OCI-LY3 (cell line): Measurements from ENCODE around the gene RMI2.

Source experiments
- H2AFZ ChIP-seq: fragments of 200-600, 300-600 bp; shearing (Covaris generic); 2 replicates; pipeline ENCODE4 v1.6.0; 2014; ENCODE audit warnings: antibody characterized with exemption, low read depth, low read length
- H3K27ac ChIP-seq: fragments of 200-600, 300-600 bp; sonication (generic); 2 replicates; pipeline ENCODE4 v1.5.1; 2014; ENCODE audit warnings: mild to moderate bottlenecking, low read length, moderate library complexity, mixed read lengths
- H3K27me3 ChIP-seq: fragments of 200-600, 300-600 bp; sonication (generic); 2 replicates; pipeline ENCODE4 v1.6.1; 2014; ENCODE audit warnings: low read depth, low read length, mixed read lengths
- H3K36me3 ChIP-seq: fragments of 200-600, 300-600 bp; sonication (generic); replicated peaks from 2 replicates; pipeline ENCODE3; 2014; ENCODE audit warnings: low read depth, low read length, mixed read lengths
- H3K4me1 ChIP-seq: fragments of 300-600, 200-600 bp; sonication (generic); 2 replicates; pipeline ENCODE4 v1.6.1; 2014; ENCODE audit warnings: low read length, mixed read lengths
- H3K4me2 ChIP-seq: fragments of 200-600, 300-600 bp; sonication (generic); 2 replicates; pipeline ENCODE4 v1.6.1; 2014; ENCODE audit warnings: low read length, mixed read lengths
- H3K4me3 ChIP-seq: fragments of 300-600, 200-600 bp; sonication (generic); 2 replicates; pipeline ENCODE4 v1.5.1; 2014; ENCODE audit warnings: antibody characterized with exemption, mild to moderate bottlenecking, low read length, moderate library complexity
- H3K79me2 ChIP-seq: fragments of 300-600, 200-600 bp; shearing (Covaris generic); 2 replicates; pipeline ENCODE4 v1.6.1; 2014; ENCODE audit warnings: mild to moderate bottlenecking, low read length, mixed read lengths
- H3K9ac ChIP-seq: fragments of 300-600, 200-600 bp; shearing (Covaris generic); 2 replicates; pipeline ENCODE4 v1.6.0; 2014; ENCODE audit warnings: mild to moderate bottlenecking, low read length, moderate library complexity
- H3K9me3 ChIP-seq: fragments of 200-600, 300-600 bp; shearing (Covaris generic); 2 replicates; pipeline ENCODE4 v1.6.1; 2014; ENCODE audit warnings: low read length, mixed read lengths; ENCODE audit not compliant: insufficient read depth
- H4K20me1 ChIP-seq: fragments of 200-600, 300-600 bp; sonication (generic); 2 replicates; pipeline ENCODE4 v1.6.1; 2016; ENCODE audit warnings: low read length, mixed read lengths; ENCODE audit not compliant: insufficient read depth
- EZH2phosphoT487 ChIP-seq: fragments of 200-600 bp; shearing (Covaris generic); IDR thresholded peaks from 2 replicates; pipeline ENCODE4 v1.6.1; 2018; ENCODE audit warnings: antibody characterized with exemption, mixed run types, low read depth
- TF ChIP-seq, protein P1 (sequence below): fragments of 200-600, 300-600 bp; sonication (generic); IDR thresholded peaks from 2 replicates; pipeline ENCODE4 v1.5.1; 2014; ENCODE audit warnings: antibody characterized with exemption, low read length, low read depth

RMI2 gene

GRCh38 chr16:11395949-11396240, 50.6 kb downstream of the RMI2 start:
- Histone ChIP-seq H3K36me3 (no peaks in the 10 kb centered on the region), H3K79me2 (no peaks in the 10 kb centered on the region), H3K27me3 (peaks cover 2% of the 10 kb centered on the region; the same call in 1 of the 2 replicates), H3K4me2 (peak overlapping the region; percentile 44), H4K20me1 (no peaks in the 10 kb centered on the region), H3K9ac (no peak overlapping the region), H3K9me3 (no peaks in the 10 kb centered on the region), H3K27ac (no peak overlapping the region), H2AFZ (no peak overlapping the region), H3K4me3 (0 out of 2 replicates have a peak overlapping the region, but pooled peaks have one; percentile 6), H3K4me1 (peaks cover 14% of the 10 kb centered on the region)
- TF ChIP-seq EZH2phosphoT487: no peak
- TF ChIP-seq, protein P1, sequence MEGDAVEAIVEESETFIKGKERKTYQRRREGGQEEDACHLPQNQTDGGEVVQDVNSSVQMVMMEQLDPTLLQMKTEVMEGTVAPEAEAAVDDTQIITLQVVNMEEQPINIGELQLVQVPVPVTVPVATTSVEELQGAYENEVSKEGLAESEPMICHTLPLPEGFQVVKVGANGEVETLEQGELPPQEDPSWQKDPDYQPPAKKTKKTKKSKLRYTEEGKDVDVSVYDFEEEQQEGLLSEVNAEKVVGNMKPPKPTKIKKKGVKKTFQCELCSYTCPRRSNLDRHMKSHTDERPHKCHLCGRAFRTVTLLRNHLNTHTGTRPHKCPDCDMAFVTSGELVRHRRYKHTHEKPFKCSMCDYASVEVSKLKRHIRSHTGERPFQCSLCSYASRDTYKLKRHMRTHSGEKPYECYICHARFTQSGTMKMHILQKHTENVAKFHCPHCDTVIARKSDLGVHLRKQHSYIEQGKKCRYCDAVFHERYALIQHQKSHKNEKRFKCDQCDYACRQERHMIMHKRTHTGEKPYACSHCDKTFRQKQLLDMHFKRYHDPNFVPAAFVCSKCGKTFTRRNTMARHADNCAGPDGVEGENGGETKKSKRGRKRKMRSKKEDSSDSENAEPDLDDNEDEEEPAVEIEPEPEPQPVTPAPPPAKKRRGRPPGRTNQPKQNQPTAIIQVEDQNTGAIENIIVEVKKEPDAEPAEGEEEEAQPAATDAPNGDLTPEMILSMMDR: no peak

GRCh38 chr16:11396241-11397048, 51.2 kb downstream of the RMI2 start:
- Histone ChIP-seq H3K36me3 (no peaks in the 10 kb centered on the region), H3K9ac (no peak overlapping the region), H3K9me3 (no peaks in the 10 kb centered on the region), H4K20me1 (no peaks in the 10 kb centered on the region), H3K79me2 (no peaks in the 10 kb centered on the region), H3K4me3 (0 out of 2 replicates have a peak overlapping the region, but pooled peaks have one; percentile 6), H3K4me2 (peak overlapping the region; percentile 44), H3K4me1 (peaks cover 14% of the 10 kb centered on the region), H2AFZ (no peak overlapping the region), H3K27me3 (peaks cover 7% of the 10 kb centered on the region; the same call in 1 of the 2 replicates), H3K27ac (no peak overlapping the region)
- no peak for TF ChIP-seq EZH2phosphoT487
- TF ChIP-seq, protein P1: peak; percentile 95

GRCh38 chr16:11398136-11398535, 52.9 kb downstream of the RMI2 start:
- TF ChIP-seq EZH2phosphoT487: no peak
- TF ChIP-seq, protein P1: no peak
- H3K4me2 ChIP-seq: no peak overlapping the region

DNA sequence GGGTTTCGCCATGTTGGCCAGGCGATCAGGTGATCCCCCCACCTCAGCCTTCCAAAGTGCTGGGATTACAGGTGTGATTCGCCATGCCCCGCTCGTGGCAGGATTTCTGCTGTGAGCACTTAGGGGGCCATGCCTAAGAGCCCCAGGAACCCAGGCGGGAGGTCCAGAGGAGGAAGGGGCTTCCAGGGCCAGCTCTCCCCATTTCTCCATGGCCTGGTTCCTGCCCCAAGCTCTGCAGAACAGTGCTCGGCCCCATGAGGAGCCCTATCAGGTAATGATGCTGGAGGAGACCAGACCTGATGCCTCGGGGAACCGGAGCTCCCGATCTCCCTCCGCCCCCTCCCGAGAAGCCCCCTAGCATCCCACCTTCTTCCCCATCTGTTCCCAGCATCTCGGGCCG, 53.6 kb downstream of the RMI2 start:
- Histone ChIP-seq H3K4me2 (no peak overlapping the region), H3K36me3 (no peaks in the 10 kb centered on the region), H3K4me1 (peaks cover 14% of the 10 kb centered on the region), H3K27me3 (peaks cover 7% of the 10 kb centered on the region; the same call in 1 of the 2 replicates), H3K9me3 (no peaks in the 10 kb centered on the region), H3K27ac (no peak overlapping the region), H4K20me1 (no peaks in the 10 kb centered on the region), H3K4me3 (no peak overlapping the region), H3K79me2 (no peaks in the 10 kb centered on the region), H3K9ac (no peak overlapping the region), H2AFZ (no peak overlapping the region)
- TF ChIP-seq, protein P1: no peak
- TF ChIP-seq EZH2phosphoT487: no peak

More at GRCh38 chr16:11398136-11398535, 52.9 kb downstream of the RMI2 start:
- Histone ChIP-seq H2AFZ (no peak overlapping the region), H4K20me1 (no peaks in the 10 kb centered on the region), H3K9me3 (no peaks in the 10 kb centered on the region), H3K27me3 (peaks cover 7% of the 10 kb centered on the region; the same call in 1 of the 2 replicates), H3K36me3 (no peaks in the 10 kb centered on the region), H3K79me2 (no peaks in the 10 kb centered on the region), H3K9ac (no peak overlapping the region), H3K4me3 (no peak overlapping the region), H3K4me1 (peaks cover 14% of the 10 kb centered on the region), H3K27ac (no peak overlapping the region)
